ENCODE results near the gene SPRTN. TPM values are rescaled to one million over a fixed set of nuclear protein-coding genes. Genes with fewer than 3 reads are reported as not detected.

The SPRTN gene
- total and polyA plus RNA-seq, 2 donors (not counting 3 experiments of a cell fraction or from before 2014, with no cell fraction given) = 15.4 to 16.1 TPM

DNA sequence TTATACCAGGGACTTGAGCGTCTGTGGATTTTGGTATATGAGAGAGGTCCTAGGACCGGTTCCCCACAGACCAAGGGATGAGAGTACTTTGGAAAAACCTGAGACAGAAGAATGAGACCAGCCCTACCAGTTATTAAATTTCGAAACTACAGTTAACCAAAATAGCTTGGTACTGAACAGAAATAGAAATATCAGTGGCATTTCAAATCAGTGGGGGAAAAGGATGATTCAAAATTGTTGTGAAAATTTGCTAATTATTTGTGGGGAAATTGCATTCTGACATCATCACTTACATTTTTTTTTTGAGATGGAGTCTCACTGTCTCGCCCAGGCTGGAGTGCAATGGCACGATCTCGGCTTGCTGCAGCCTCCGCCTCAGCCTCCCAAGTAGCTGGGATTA lies 8.6 kb upstream of the SPRTN start:
- ChIA-PET CTCF (no interaction called here), POLR2A (no interaction called here)
- Histone ChIP-seq H4K20me1 (replicated peaks; ENCODE audit: control insufficient read depth, extremely low read depth, insufficient read depth, low read length) (peaks cover 4% of the 10 kb centered on the region), H3K36me3 (ENCODE audit: control insufficient read depth in 2 of 2, extremely low read depth in 1 of 2, insufficient read depth in 2 of 2, low read length in 2 of 2) (no peaks in the 10 kb centered on the region), H3K4me1 (ENCODE audit: control insufficient read depth, extremely low read depth, insufficient read depth, low read length) (peaks cover 14% of the 10 kb centered on the region), H3K27ac (ENCODE audit: insufficient read depth, low read depth, low read length) (no peak overlapping the region), H3K27me3 (ENCODE audit: control insufficient read depth in 2 of 2, insufficient read depth in 2 of 2, low read length in 2 of 2) (no peaks in the 10 kb centered on the region), H3K4me2 (ENCODE audit: insufficient read depth, low read length) (no peak overlapping the region), H3K9me1 (replicated peaks; ENCODE audit: control insufficient read depth, extremely low read depth, insufficient read depth, low read length) (no peaks in the 10 kb centered on the region), H2AFZ (ENCODE audit: low read depth, low read length) (no peak overlapping the region), H3K9me3 (replicated peaks; ENCODE audit: control insufficient read depth, insufficient read depth, low read length) (no peaks in the 10 kb centered on the region), H3K79me2 (ENCODE audit: control insufficient read depth, insufficient read depth, low read length) (peaks cover 27% of the 10 kb centered on the region), H3K4me3 (replicated peaks in 1 of 3; ENCODE audit: insufficient read depth in 1 of 3, low read depth in 1 of 3, low read length in 3 of 3) (no peak overlapping the region), H3K9ac (replicated peaks; ENCODE audit: extremely low read depth, insufficient read depth, low read length) (no peak overlapping the region)
- TF ChIP-seq EZH2 (IDR thresholded peaks at IDR 0.05; ENCODE audit: borderline replicate concordance, low read depth, low read length, severe bottlenecking) = no peak
- no peak for TF ChIP-seq POLR2A (IDR thresholded peaks at IDR 0.05; ENCODE audit: low read depth, low read length)
- TF ChIP-seq, protein P1, sequence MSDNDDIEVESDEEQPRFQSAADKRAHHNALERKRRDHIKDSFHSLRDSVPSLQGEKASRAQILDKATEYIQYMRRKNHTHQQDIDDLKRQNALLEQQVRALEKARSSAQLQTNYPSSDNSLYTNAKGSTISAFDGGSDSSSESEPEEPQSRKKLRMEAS (IDR thresholded peaks at IDR 0.05; ENCODE audit: insufficient read depth, insufficient read length) = no peak
- TF ChIP-seq POLR2AphosphoS5 (IDR thresholded peaks at IDR 0.05; ENCODE audit: insufficient read depth, low read depth, low read length) = no peak
- TF ChIP-seq CTCF (IDR thresholded peaks at IDR 0.05; ENCODE audit: extremely low read depth in 1 of 2, insufficient read depth in 1 of 2, low read depth in 1 of 2, low read length in 2 of 2) = no peak
- no peak for TF ChIP-seq MYC (IDR thresholded peaks at IDR 0.05; ENCODE audit: low read depth, low read length)
- no peak for TF ChIP-seq FOS (IDR thresholded peaks at IDR 0.05; ENCODE audit: borderline replicate concordance, insufficient read depth, low read length)
- no peak for TF ChIP-seq JUN (IDR thresholded peaks at IDR 0.05; ENCODE audit: borderline replicate concordance, insufficient read depth, insufficient read length, low read depth)
- no peak for TF ChIP-seq GATA2 (IDR thresholded peaks at IDR 0.05; ENCODE audit: insufficient read depth, insufficient read length, low read depth, low read length)
- no TSS peak for BruUV-seq (replicated peaks)
- dilution Hi-C loops (cut with MboI; ENCODE audit: extremely low pct_ligation_motif_present, low sequenced_read_pairs) = no loop called here
- intact Hi-C loops (cut with micrococcal nuclease) = no loop called here
- FAIRE-seq (no peak), DNase-seq (ENCODE audit: low read depth, low spot score) (no peak)
